K562 (cell line): ENCODE results near the gene TTC9B. TPM values are rescaled to one million over a fixed set of nuclear protein-coding genes. Genes with fewer than 3 reads are reported as not detected.

Source experiments
- ATAC-seq: fragments of 200-7000 bp; cut with Tn5 transposase; 3 replicates; pipeline ENCODE4 v1.9.1; 2020; ENCODE audit warnings: moderate library complexity
- BruUV-seq: library from RNA; stranded (reverse); fragments of 400-500 nt; replicated peaks from 2 replicates; lab custom pipeline; 2021; lab: Mats Ljungman, UMichigan
- CTCF ChIA-PET: fragments of 300-600 bp; formaldehyde crosslinking; extraction: SDS; loops from one replicate; lab custom pipeline; 2021; ENCODE audit warnings: low intra/inter-chr PET ratio; lab: Yijun Ruan, JAX
- POLR2A ChIA-PET: fragments of 300-600, 350-650 bp; sonication (Branson Sonifier 250); formaldehyde crosslinking; extraction: SDS; loops from one replicate; lab custom pipeline; 2021; ENCODE audit warnings: antibody characterized with exemption, inconsistent platforms; lab: Yijun Ruan, JAX
- DNase-seq, 4 experiments: peaks; one replicate each; pipeline versions ENCODE4 v3.0.0 to v3.0.0-alpha.2; 2011 to 2018; ENCODE audit warnings: low spot score in 3 of 4, mixed read lengths in 3 of 4; ENCODE audit errors: extremely low read depth in 1 of 4
- FAIRE-seq: peaks from 2 replicates; lab custom pipeline; 2011; peaks lifted over from hg19 to GRCh38; lab: Jason Lieb, UNC
- H2AFZ ChIP-seq: 2 replicates; pipeline ENCODE4 v1.6.0; 2011; ENCODE audit warnings: low read depth, low read length, control low read depth, inconsistent platforms
- H3K27ac ChIP-seq: fragments of 200-600 bp; 3 replicates; pipeline ENCODE4 v1.8.0; 2011; ENCODE audit warnings: low read depth, mild to moderate bottlenecking, control low read depth, inconsistent platforms, low read length, moderate library complexity, mixed read lengths; ENCODE audit errors: extremely low read depth
- H3K27me3 ChIP-seq, 2 experiments: fragments of 300-600 bp in 1 of 2; 2 replicates in 1 of 2; 3 replicates in 1 of 2; pipeline versions ENCODE4 v1.6.0 to v1.8.0; 2011; ENCODE audit warnings: inconsistent platforms in 2 of 2, low read length in 2 of 2, mild to moderate bottlenecking in 1 of 2, mixed read lengths in 1 of 2, moderate library complexity in 1 of 2; ENCODE audit not compliant: control insufficient read depth in 2 of 2, insufficient read depth in 2 of 2
- H3K36me3 ChIP-seq: fragments of 300-600 bp; 3 replicates; pipeline ENCODE4 v1.8.0; 2011; ENCODE audit warnings: mild to moderate bottlenecking, low read length, inconsistent platforms; ENCODE audit not compliant: control insufficient read depth, insufficient read depth
- H3K4me1 ChIP-seq, 2 experiments: fragments of 200-600 bp in 1 of 2; replicated peaks in 1 of 2; 2 replicates in 1 of 2; 3 replicates in 1 of 2; pipeline versions ENCODE4 v1.5.1 to v1.8.0; 2011; ENCODE audit warnings: inconsistent platforms in 2 of 2, low read length in 2 of 2, mild to moderate bottlenecking in 1 of 2, mixed read lengths in 1 of 2, moderate library complexity in 1 of 2; ENCODE audit not compliant: control insufficient read depth in 2 of 2, insufficient read depth in 2 of 2
- H3K4me2 ChIP-seq: 2 replicates; pipeline ENCODE4 v1.6.1; 2011; ENCODE audit warnings: low read length, control low read depth, inconsistent platforms, mixed read lengths; ENCODE audit not compliant: insufficient read depth
- H3K4me3 ChIP-seq: fragments of 200-600 bp; sonication (generic), shearing (Covaris generic); 2 replicates; pipeline ENCODE4 v1.5.1; 2016; ENCODE audit warnings: control low read depth, inconsistent platforms
- H3K79me2 ChIP-seq: fragments of 200-600 bp; 3 replicates; pipeline ENCODE4 v1.8.0; 2011; ENCODE audit warnings: low read length, inconsistent platforms; ENCODE audit not compliant: control insufficient read depth, insufficient read depth
- H3K9ac ChIP-seq, 2 experiments: 2 replicates each; pipeline versions ENCODE4 v1.6.0 to v1.6.1; 2011; ENCODE audit warnings: low read depth in 2 of 2, low read length in 2 of 2, control low read depth in 1 of 2, inconsistent platforms in 1 of 2, mild to moderate bottlenecking in 1 of 2, mixed read lengths in 1 of 2; ENCODE audit not compliant: insufficient read depth in 1 of 2
- H3K9me1 ChIP-seq: one replicate; pipeline ENCODE4 v1.6.0; 2011; ENCODE audit warnings: inconsistent platforms, mild to moderate bottlenecking, low read length, moderate library complexity; ENCODE audit not compliant: control insufficient read depth, insufficient read depth
- H3K9me3 ChIP-seq: replicated peaks from 2 replicates; pipeline ENCODE4 v1.5.1; 2011; ENCODE audit warnings: low read depth, low read length, inconsistent platforms; ENCODE audit not compliant: control insufficient read depth, insufficient read depth
- H4K20me1 ChIP-seq: replicated peaks from 2 replicates; pipeline ENCODE4 v1.6.1; 2011; ENCODE audit warnings: low read length, inconsistent platforms, mixed read lengths; ENCODE audit not compliant: control insufficient read depth, insufficient read depth
- EHMT2 ChIP-seq: fragments of 450-650 bp; IDR thresholded peaks from 2 replicates; pipeline ENCODE4 v1.6.1; 2018; ENCODE audit warnings: antibody characterized with exemption
- PHF8 ChIP-seq: fragments of 200-600 bp; sonication (generic); IDR thresholded peaks from 2 replicates; pipeline ENCODE4 v1.6.1; 2012; ENCODE audit warnings: mixed run types, mild to moderate bottlenecking, inconsistent platforms, low read length, moderate library complexity, borderline replicate concordance
- RAD21 ChIP-seq, 2 experiments: fragments of 250-450 bp in 1 of 2; fragments of 450-650 bp in 1 of 2; sonication (Bioruptor Pico) in 1 of 2; formaldehyde crosslinking in 1 of 2; IDR thresholded peaks in 1 of 2; conservative IDR thresholded peaks in 1 of 2; 2 replicates each; pipeline versions ENCODE4 v1.4.0 to v1.8.0; 2020 to 2022; ENCODE audit warnings: mild to moderate bottlenecking in 2 of 2, moderate library complexity in 1 of 2
- SNRNP70 ChIP-seq: fragments of 200-400 bp; formaldehyde crosslinking; optimal IDR thresholded peaks from 2 replicates; pipeline ENCODE3; 2017; ENCODE audit warnings: low read depth, low read length
- XRCC4 ChIP-seq: IDR thresholded peaks from one replicate; pipeline ENCODE4 v1.6.1; 2011; ENCODE audit not compliant: insufficient read depth, insufficient read length; ENCODE audit errors: extremely low read depth
- ZBTB7A ChIP-seq: IDR thresholded peaks from 2 replicates; pipeline ENCODE4 v1.6.1; 2011; ENCODE audit warnings: low read depth, mild to moderate bottlenecking, low read length, moderate library complexity, borderline replicate concordance; ENCODE audit not compliant: control insufficient read depth
- ZC3H4 ChIP-seq: sonication (generic); formaldehyde crosslinking; IDR thresholded peaks from 2 replicates; pipeline ENCODE4 v1.9.0; 2021; ENCODE audit warnings: missing genetic modification reagents, borderline replicate concordance
- ZKSCAN3 ChIP-seq: fragments of 250-450 bp; sonication (Bioruptor Pico); IDR thresholded peaks from 2 replicates; pipeline ENCODE4 v1.4.0; 2020
- ZNF589 ChIP-seq: fragments of 200-800 bp; sonication (Bioruptor generic); IDR thresholded peaks from 2 replicates; pipeline ENCODE4 v1.6.1; 2016; ENCODE audit warnings: low read depth, missing genetic modification characterization, missing compliant biosample characterization
- WGBS: fragments of 100-300 bp; shearing (Covaris generic); methylation state at CpG from one replicate; pipeline ENCODE4 v1.1.6; 2016; ENCODE audit warnings: low coverage, mixed read lengths; ENCODE audit not compliant: insufficient coverage; ENCODE audit errors: missing lambda C conversion rate; 5-methylcytosine and 5-hydroxymethylcytosine counted together
- in situ Hi-C: fragments of 300-500 bp; cut with MboI; formaldehyde crosslinking; loops from 4 replicates; pipeline ENCODE4 v1.15.0; 2018; ENCODE audit warnings: inconsistent platforms, mixed read lengths
- intact Hi-C: fragments of 100-400 bp; cut with micrococcal nuclease; formaldehyde crosslinking; loops from 2 replicates; pipeline ENCODE4 v1.14.2; 2022
- polyA plus RNA-seq, 8 experiments: library from polyadenylated mRNA; depleted of rRNA in 4 of 8; stranded (reverse) in 5 of 8; unstranded in 3 of 8; fragments of >200 nt; fragmentation: Nextera tagmentation in 2 of 8; fragmentation: Illumina TruSeq in 1 of 8; extraction: Ambion mirVana in 2 of 8; extraction: Trizol in 1 of 8; gene quantifications; 2 replicates each; pipeline versions ENCODE4 v1.2.1 to v1.2.3, GENCODE V29; 2011 to 2014; ENCODE audit warnings: inconsistent platforms in 1 of 8, missing spikeins in 1 of 8
- total RNA-seq, 7 experiments: library from RNA; depleted of rRNA in 6 of 7; stranded (reverse); fragments of >200 nt in 6 of 7; fragmentation: Illumina TruSeq in 2 of 7; extraction: Trizol in 2 of 7; gene quantifications; 2 replicates each; pipeline versions ENCODE4 v1.2.1 to v1.2.3, GENCODE V29; 2011 to 2021; ENCODE audit warnings: low replicate concordance in 1 of 7
- TF ChIP-seq, protein P1 (sequence below), 2 experiments: IDR thresholded peaks in 1 of 2; conservative IDR thresholded peaks in 1 of 2; 2 replicates each; pipeline ENCODE4 v1.6.1; 2016; ENCODE audit warnings: low read depth in 2 of 2, mild to moderate bottlenecking in 1 of 2, missing compliant biosample characterization in 1 of 2, missing genetic modification characterization in 1 of 2, moderate library complexity in 1 of 2
- TF ChIP-seq, protein P2 (sequence below): IDR thresholded peaks from 2 replicates; pipeline ENCODE4 v1.6.1; 2011; ENCODE audit warnings: borderline replicate concordance, low read depth, mild to moderate bottlenecking, moderate library complexity, low read length; ENCODE audit not compliant: insufficient read depth, poor library complexity, severe bottlenecking
- TF ChIP-seq, protein P3 (sequence below): fragments of 450-650 bp; conservative IDR thresholded peaks from 2 replicates; pipeline ENCODE4 v1.6.1; 2016; ENCODE audit warnings: missing genetic modification characterization, low read depth, mild to moderate bottlenecking, control low read depth, missing compliant biosample characterization

TTC9B gene
- total and polyA plus RNA-seq, 9 of the 15 experiments (the other 6 are each of a cell fraction or from before 2014, with no cell fraction given): 0.06 to 0.14 TPM; not detected in 7

DNA sequence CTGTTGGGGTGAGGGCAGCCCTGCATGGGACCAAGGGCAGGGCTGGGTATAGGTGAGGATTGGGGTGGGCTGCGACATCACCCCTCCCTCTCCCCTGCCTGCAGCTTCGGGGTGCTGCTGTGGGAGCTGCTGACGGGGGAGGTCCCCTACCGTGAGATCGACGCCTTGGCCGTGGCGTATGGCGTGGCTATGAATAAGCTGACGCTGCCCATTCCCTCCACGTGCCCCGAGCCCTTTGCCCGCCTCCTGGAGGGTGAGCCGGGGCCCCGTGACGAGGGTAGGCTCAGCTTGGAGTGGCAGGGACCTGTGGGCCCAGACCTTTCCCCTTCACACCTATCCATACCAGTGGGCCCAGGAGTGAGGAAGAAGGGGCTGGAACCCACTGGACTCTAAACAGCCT lies 13.8 kb downstream of the TTC9B start:
- H3K4me1 ChIP-seq: peaks cover 7 to 20% of the 10 kb centered on the region in 2 experiments; a peak in 4 of 5 replicates
- H3K9me1 ChIP-seq: no peaks in the 10 kb centered on the region
- no peaks in the 10 kb centered on the region for H3K9me3 ChIP-seq
- no TSS peak for BruUV-seq
- H3K4me2 ChIP-seq: no peak overlapping the region
- DNase-seq: no peak
- TF ChIP-seq, protein P1, sequence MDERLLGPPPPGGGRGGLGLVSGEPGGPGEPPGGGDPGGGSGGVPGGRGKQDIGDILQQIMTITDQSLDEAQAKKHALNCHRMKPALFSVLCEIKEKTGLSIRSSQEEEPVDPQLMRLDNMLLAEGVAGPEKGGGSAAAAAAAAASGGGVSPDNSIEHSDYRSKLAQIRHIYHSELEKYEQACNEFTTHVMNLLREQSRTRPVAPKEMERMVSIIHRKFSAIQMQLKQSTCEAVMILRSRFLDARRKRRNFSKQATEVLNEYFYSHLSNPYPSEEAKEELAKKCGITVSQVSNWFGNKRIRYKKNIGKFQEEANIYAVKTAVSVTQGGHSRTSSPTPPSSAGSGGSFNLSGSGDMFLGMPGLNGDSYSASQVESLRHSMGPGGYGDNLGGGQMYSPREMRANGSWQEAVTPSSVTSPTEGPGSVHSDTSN (CRISPR knock-in tag; IDR thresholded peaks at IDR 0.05; ENCODE audit: low read depth): no peak
- TF ChIP-seq, protein P1 (tag; conservative IDR thresholded peaks at IDR 0.05; ENCODE audit: low read depth): no peak
- no peak for TF ChIP-seq EHMT2
- no peak for TF ChIP-seq ZC3H4 (CRISPR knock-in tag)
- no peak for TF ChIP-seq ZBTB7A
- TF ChIP-seq XRCC4: no peak
- TF ChIP-seq, protein P2, sequence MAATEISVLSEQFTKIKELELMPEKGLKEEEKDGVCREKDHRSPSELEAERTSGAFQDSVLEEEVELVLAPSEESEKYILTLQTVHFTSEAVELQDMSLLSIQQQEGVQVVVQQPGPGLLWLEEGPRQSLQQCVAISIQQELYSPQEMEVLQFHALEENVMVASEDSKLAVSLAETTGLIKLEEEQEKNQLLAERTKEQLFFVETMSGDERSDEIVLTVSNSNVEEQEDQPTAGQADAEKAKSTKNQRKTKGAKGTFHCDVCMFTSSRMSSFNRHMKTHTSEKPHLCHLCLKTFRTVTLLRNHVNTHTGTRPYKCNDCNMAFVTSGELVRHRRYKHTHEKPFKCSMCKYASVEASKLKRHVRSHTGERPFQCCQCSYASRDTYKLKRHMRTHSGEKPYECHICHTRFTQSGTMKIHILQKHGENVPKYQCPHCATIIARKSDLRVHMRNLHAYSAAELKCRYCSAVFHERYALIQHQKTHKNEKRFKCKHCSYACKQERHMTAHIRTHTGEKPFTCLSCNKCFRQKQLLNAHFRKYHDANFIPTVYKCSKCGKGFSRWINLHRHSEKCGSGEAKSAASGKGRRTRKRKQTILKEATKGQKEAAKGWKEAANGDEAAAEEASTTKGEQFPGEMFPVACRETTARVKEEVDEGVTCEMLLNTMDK: no peak
- no peak for TF ChIP-seq SNRNP70
- no peak for TF ChIP-seq ZNF589 (CRISPR knock-in tag)
- no peak for TF ChIP-seq ZKSCAN3 (CRISPR knock-in tag)
- TF ChIP-seq, protein P3, sequence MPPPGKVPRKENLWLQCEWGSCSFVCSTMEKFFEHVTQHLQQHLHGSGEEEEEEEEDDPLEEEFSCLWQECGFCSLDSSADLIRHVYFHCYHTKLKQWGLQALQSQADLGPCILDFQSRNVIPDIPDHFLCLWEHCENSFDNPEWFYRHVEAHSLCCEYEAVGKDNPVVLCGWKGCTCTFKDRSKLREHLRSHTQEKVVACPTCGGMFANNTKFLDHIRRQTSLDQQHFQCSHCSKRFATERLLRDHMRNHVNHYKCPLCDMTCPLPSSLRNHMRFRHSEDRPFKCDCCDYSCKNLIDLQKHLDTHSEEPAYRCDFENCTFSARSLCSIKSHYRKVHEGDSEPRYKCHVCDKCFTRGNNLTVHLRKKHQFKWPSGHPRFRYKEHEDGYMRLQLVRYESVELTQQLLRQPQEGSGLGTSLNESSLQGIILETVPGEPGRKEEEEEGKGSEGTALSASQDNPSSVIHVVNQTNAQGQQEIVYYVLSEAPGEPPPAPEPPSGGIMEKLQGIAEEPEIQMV: no peak
- TF ChIP-seq RAD21 (CRISPR knock-in tag; conservative IDR thresholded peaks at IDR 0.05 in 1 of 2, IDR thresholded peaks at IDR 0.05 in 1 of 2): no peak
- no peak for TF ChIP-seq PHF8
- no peak for FAIRE-seq
- H3K4me3 ChIP-seq: no peak overlapping the region
- in situ Hi-C loops (no loop called here), intact Hi-C loops (no loop called here)
- ATAC-seq: no peak
- 76% methylated on average over 7 of the region's 16 CpGs for WGBS
- no peaks in the 10 kb centered on the region for H4K20me1 ChIP-seq
- no peaks in the 10 kb centered on the region for H3K36me3 ChIP-seq
- POLR2A ChIA-PET: interaction anchor here (0.6 kb wide), 1 partner anchor 114 kb away, joined by 3 read pairs; the partner anchor contains the start of gene ZNF780A
- H2AFZ ChIP-seq: no peak overlapping the region
- H3K79me2 ChIP-seq: no peaks in the 10 kb centered on the region
- no peak overlapping the region for H3K27ac ChIP-seq
- H3K9ac ChIP-seq: no peak overlapping the region
- CTCF ChIA-PET: no interaction called here
- H3K27me3 ChIP-seq: no peaks in the 10 kb centered on the region
